Esophagus muscularis mucosa (tissue), 4 donors: ENCODE data around the gene MGAT1.
A peak's percentile ranks its signal among the peaks of the same experiment; 100 is the strongest.

Source experiments
- EP300 ChIP-seq: sonication (generic); formaldehyde crosslinking; IDR thresholded peaks from one replicate; pipeline ENCODE4 v1.6.1; 2017; ENCODE audit warnings: antibody characterized with exemption
- POLR2A ChIP-seq: fragments of 450-650 bp; IDR thresholded peaks from one replicate; pipeline ENCODE4 v1.6.1; 2017; ENCODE audit warnings: antibody characterized with exemption, moderate library complexity, mild to moderate bottlenecking, low read depth
- POLR2AphosphoS5 ChIP-seq, 2 donors: sonication (generic); formaldehyde crosslinking; IDR thresholded peaks; one replicate each; pipeline ENCODE4 v1.6.1; 2017; ENCODE audit warnings: antibody characterized with exemption in 2 of 2
- TF ChIP-seq, protein P1 (sequence below), 3 experiments: fragments of 200-600 bp in 2 of 3; fragments of 450-650 bp in 1 of 3; sonication (generic) in 2 of 3; IDR thresholded peaks; one replicate each; pipeline ENCODE4 v1.5.1; 2017 to 2019; ENCODE audit warnings: antibody characterized with exemption in 3 of 3, mild to moderate bottlenecking in 2 of 3, moderate library complexity in 1 of 3

DNA sequence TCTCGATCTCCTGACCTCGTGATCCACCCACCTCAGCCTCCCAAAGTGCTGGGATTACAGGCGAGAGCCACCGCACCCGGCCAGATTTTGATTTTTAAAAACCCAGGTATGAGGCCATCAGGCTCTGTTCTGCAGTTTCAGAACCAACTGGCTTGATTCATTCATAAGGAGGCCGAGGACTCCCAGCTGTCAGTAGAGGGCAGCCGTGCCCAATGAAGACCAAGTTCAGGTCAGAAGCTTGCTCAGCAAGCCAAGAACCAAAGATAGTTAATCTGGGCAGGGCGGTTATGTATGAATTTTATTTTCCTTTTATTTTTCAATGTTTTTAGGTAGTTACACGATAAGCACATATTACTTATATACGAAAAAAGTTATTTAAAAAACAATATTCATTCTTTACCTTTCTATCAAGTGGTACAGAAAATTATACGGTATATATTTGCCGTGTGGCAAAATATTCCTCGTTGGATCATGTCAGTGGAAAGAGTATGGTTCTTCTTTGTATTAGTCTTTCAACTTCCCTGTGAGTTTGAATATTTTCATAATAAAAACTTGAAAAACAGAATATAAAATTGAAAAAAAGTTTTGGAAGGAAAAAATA, 18.0 kb downstream of the MGAT1 start:
- TF ChIP-seq, protein P1, sequence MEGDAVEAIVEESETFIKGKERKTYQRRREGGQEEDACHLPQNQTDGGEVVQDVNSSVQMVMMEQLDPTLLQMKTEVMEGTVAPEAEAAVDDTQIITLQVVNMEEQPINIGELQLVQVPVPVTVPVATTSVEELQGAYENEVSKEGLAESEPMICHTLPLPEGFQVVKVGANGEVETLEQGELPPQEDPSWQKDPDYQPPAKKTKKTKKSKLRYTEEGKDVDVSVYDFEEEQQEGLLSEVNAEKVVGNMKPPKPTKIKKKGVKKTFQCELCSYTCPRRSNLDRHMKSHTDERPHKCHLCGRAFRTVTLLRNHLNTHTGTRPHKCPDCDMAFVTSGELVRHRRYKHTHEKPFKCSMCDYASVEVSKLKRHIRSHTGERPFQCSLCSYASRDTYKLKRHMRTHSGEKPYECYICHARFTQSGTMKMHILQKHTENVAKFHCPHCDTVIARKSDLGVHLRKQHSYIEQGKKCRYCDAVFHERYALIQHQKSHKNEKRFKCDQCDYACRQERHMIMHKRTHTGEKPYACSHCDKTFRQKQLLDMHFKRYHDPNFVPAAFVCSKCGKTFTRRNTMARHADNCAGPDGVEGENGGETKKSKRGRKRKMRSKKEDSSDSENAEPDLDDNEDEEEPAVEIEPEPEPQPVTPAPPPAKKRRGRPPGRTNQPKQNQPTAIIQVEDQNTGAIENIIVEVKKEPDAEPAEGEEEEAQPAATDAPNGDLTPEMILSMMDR (IDR thresholded peaks at IDR 0.05), result peak; percentile 73 to 86 (median 75)
- TF ChIP-seq POLR2A, result no peak
- peak; percentile 58 to 63 for TF ChIP-seq POLR2AphosphoS5 (IDR thresholded peaks at IDR 0.05)
- no peak for TF ChIP-seq EP300
